ENCODE measurements around the gene HDAC4. TPM values are rescaled to one million over a fixed set of nuclear protein-coding genes. Genes with fewer than 3 reads are reported as not detected.

The HDAC4 gene
- total and polyA plus RNA-seq, 4 donors, result 2.9 to 37.2 (median 4.4) TPM

GRCh38 chr2:239201531-239201876, 199.3 kb downstream of the HDAC4 start:
- H3K27ac ChIP-seq (ENCODE audit: low read depth in 1 of 2, low read length in 2 of 2), result no peak overlapping the region
- 93% methylated on average over 6 of the region's 6 CpGs for WGBS
- TF ChIP-seq RAD21 (IDR thresholded peaks at IDR 0.05) (no peak), MAX (IDR thresholded peaks at IDR 0.05) (no peak), REST (IDR thresholded peaks at IDR 0.05) (no peak), TAF1 (conservative IDR thresholded peaks at IDR 0.05) (no peak), HNF4G (IDR thresholded peaks at IDR 0.05) (no peak), EGR1 (IDR thresholded peaks at IDR 0.05; ENCODE audit: low read depth in 2 of 2) (no peak)
- TF ChIP-seq, protein P1, sequence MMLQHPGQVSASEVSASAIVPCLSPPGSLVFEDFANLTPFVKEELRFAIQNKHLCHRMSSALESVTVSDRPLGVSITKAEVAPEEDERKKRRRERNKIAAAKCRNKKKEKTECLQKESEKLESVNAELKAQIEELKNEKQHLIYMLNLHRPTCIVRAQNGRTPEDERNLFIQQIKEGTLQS (IDR thresholded peaks at IDR 0.05), result no peak
- TF ChIP-seq, protein P2, sequence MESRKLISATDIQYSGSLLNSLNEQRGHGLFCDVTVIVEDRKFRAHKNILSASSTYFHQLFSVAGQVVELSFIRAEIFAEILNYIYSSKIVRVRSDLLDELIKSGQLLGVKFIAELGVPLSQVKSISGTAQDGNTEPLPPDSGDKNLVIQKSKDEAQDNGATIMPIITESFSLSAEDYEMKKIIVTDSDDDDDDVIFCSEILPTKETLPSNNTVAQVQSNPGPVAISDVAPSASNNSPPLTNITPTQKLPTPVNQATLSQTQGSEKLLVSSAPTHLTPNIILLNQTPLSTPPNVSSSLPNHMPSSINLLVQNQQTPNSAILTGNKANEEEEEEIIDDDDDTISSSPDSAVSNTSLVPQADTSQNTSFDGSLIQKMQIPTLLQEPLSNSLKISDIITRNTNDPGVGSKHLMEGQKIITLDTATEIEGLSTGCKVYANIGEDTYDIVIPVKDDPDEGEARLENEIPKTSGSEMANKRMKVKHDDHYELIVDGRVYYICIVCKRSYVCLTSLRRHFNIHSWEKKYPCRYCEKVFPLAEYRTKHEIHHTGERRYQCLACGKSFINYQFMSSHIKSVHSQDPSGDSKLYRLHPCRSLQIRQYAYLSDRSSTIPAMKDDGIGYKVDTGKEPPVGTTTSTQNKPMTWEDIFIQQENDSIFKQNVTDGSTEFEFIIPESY (IDR thresholded peaks at IDR 0.05), result no peak

GRCh38 chr2:239200646-239201530, 199.9 kb downstream of the HDAC4 start:
- no peaks in the 10 kb centered on the region for H3K9me3 ChIP-seq (ENCODE audit: control insufficient read depth in 4 of 4, low read length in 3 of 4)
- no peak for DNase-seq (ENCODE audit: low spot score)
- no peak overlapping the region for H3K9ac ChIP-seq (ENCODE audit: low read depth in 1 of 2, low read length in 2 of 2)
- no peak overlapping the region for H3K4me3 ChIP-seq (ENCODE audit: low read depth in 1 of 3, low read length in 3 of 3)
- WGBS, result 91% methylated on average over 20 of the region's 20 CpGs
- no peaks in the 10 kb centered on the region for H3K4me1 ChIP-seq (ENCODE audit: control insufficient read depth in 4 of 4, insufficient read depth in 4 of 4, low read length in 3 of 4)
- H3K27ac ChIP-seq (ENCODE audit: low read depth in 1 of 2, low read length in 2 of 2), result no peak overlapping the region
- no peaks in the 10 kb centered on the region for H3K27me3 ChIP-seq (ENCODE audit: control insufficient read depth in 4 of 4, insufficient read depth in 4 of 4, low read length in 3 of 4)
- peaks cover 0 to 14% (median 2%) of the 10 kb centered on the region in 4 donors for H3K36me3 ChIP-seq (ENCODE audit: control insufficient read depth in 4 of 4, insufficient read depth in 3 of 4, low read depth in 1 of 4, low read length in 3 of 4)
- TF ChIP-seq RAD21 (IDR thresholded peaks at IDR 0.05) (no peak), HNF4A (conservative IDR thresholded peaks at IDR 0.05) (no peak), FOXA1 (IDR thresholded peaks at IDR 0.05) (no peak), NR2F2 (IDR thresholded peaks at IDR 0.05) (no peak), RXRA (IDR thresholded peaks at IDR 0.05) (no peak), REST (IDR thresholded peaks at IDR 0.05) (no peak), GABPA (IDR thresholded peaks at IDR 0.05 in 1 of 2, conservative IDR thresholded peaks at IDR 0.05 in 1 of 2) (no peak), JUND (IDR thresholded peaks at IDR 0.05) (no peak), MAX (IDR thresholded peaks at IDR 0.05) (no peak), HNF4G (IDR thresholded peaks at IDR 0.05) (no peak)
- TF ChIP-seq, protein P2 (IDR thresholded peaks at IDR 0.05), result no peak
- TF ChIP-seq, protein P1 (IDR thresholded peaks at IDR 0.05), result no peak

More at GRCh38 chr2:239201531-239201876, 199.3 kb downstream of the HDAC4 start:
- no peak for DNase-seq (ENCODE audit: low spot score)
- no peaks in the 10 kb centered on the region for H3K4me1 ChIP-seq (ENCODE audit: control insufficient read depth in 4 of 4, insufficient read depth in 4 of 4, low read length in 3 of 4)
- no peaks in the 10 kb centered on the region for H3K27me3 ChIP-seq (ENCODE audit: control insufficient read depth in 4 of 4, insufficient read depth in 4 of 4, low read length in 3 of 4)
- no peak overlapping the region for H3K9ac ChIP-seq (ENCODE audit: low read depth in 1 of 2, low read length in 2 of 2)
- H3K9me3 ChIP-seq (ENCODE audit: control insufficient read depth in 4 of 4, low read length in 3 of 4), result no peaks in the 10 kb centered on the region
- no peak overlapping the region for H3K4me3 ChIP-seq (ENCODE audit: low read depth in 1 of 3, low read length in 3 of 3)
- peaks cover 0 to 11% (median 2%) of the 10 kb centered on the region in 4 donors for H3K36me3 ChIP-seq (ENCODE audit: control insufficient read depth in 4 of 4, insufficient read depth in 3 of 4, low read depth in 1 of 4, low read length in 3 of 4)
